Glutamatergic neuron (in vitro differentiated cells): Measurements from ENCODE around the gene PDE8A. TPM values are rescaled to one million over a fixed set of nuclear protein-coding genes. Genes with fewer than 3 reads are reported as not detected.

Experiments
- DNase-seq: peaks from one replicate; pipeline ENCODE4 v3.0.0; 2022
- H3K27ac Mint-ChIP-seq: one replicate; pipeline ENCODE4 v1.8.0; 2020; ENCODE audit warnings: mild to moderate bottlenecking, mixed read lengths, inconsistent platforms; ENCODE audit not compliant: unreplicated experiment
- H3K27me3 Mint-ChIP-seq: one replicate; pipeline ENCODE4 v1.8.0; 2020; ENCODE audit warnings: mild to moderate bottlenecking, moderate library complexity, mixed read lengths, inconsistent platforms; ENCODE audit not compliant: unreplicated experiment
- H3K36me3 Mint-ChIP-seq: one replicate; pipeline ENCODE4 v1.8.0; 2020; ENCODE audit warnings: mild to moderate bottlenecking, mixed read lengths, inconsistent platforms; ENCODE audit not compliant: unreplicated experiment
- H3K4me1 Mint-ChIP-seq: one replicate; pipeline ENCODE4 v1.8.0; 2020; ENCODE audit warnings: mild to moderate bottlenecking, low read depth, mixed read lengths, inconsistent platforms; ENCODE audit not compliant: unreplicated experiment
- H3K4me3 Mint-ChIP-seq: one replicate; pipeline ENCODE4 v1.8.0; 2020; ENCODE audit warnings: mild to moderate bottlenecking, mixed read lengths, inconsistent platforms; ENCODE audit not compliant: unreplicated experiment
- H3K9me3 Mint-ChIP-seq: one replicate; pipeline ENCODE4 v1.8.0; 2020; ENCODE audit warnings: mild to moderate bottlenecking, moderate library complexity, mixed read lengths, inconsistent platforms; ENCODE audit not compliant: unreplicated experiment
- total RNA-seq: library from RNA; stranded (reverse); fragmentation: NEBNext Ultra II Directional; extraction: Animal tissue kit (Norgen Biotek cat#: 25700); gene quantifications from one replicate; pipeline ENCODE4 v1.2.1, GENCODE V29; 2021; ENCODE audit not compliant: unreplicated experiment
- TF ChIP-seq, protein P1 (sequence below): fragments of 200-600 bp; sonication (generic); IDR thresholded peaks from one replicate; pipeline ENCODE4 v1.5.0; 2021; ENCODE audit not compliant: partially characterized antibody, unreplicated experiment

The PDE8A gene
- total RNA-seq, 1 donor from 2014 or later: 5.7 TPM

DNA sequence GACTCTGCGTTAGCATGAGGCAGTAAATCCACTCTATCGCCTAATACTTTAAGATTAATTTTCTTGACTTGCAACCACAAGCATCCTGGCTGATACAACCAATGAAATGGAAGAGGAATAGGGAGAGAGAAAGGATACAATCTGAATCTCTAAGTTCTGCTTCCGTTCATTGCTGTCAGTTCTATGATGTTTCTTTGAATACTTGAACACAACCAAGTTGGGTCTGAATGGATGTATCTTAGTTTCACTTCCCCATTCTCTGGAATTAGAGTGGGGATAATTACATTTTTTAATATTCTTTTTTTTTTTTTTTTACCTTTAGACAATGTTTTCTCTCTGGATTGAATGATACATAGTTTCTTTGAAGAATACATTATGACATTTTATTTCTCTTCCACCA lies 22.9 kb downstream of the PDE8A start:
- DNase-seq: no peak
- Mint-ChIP-seq H3K27me3 (no peaks in the 10 kb centered on the region), H3K27ac (no peak overlapping the region), H3K9me3 (no peaks in the 10 kb centered on the region), H3K4me1 (peaks cover 4% of the 10 kb centered on the region), H3K4me3 (no peak overlapping the region), H3K36me3 (peaks cover 6% of the 10 kb centered on the region)
- TF ChIP-seq, protein P1, sequence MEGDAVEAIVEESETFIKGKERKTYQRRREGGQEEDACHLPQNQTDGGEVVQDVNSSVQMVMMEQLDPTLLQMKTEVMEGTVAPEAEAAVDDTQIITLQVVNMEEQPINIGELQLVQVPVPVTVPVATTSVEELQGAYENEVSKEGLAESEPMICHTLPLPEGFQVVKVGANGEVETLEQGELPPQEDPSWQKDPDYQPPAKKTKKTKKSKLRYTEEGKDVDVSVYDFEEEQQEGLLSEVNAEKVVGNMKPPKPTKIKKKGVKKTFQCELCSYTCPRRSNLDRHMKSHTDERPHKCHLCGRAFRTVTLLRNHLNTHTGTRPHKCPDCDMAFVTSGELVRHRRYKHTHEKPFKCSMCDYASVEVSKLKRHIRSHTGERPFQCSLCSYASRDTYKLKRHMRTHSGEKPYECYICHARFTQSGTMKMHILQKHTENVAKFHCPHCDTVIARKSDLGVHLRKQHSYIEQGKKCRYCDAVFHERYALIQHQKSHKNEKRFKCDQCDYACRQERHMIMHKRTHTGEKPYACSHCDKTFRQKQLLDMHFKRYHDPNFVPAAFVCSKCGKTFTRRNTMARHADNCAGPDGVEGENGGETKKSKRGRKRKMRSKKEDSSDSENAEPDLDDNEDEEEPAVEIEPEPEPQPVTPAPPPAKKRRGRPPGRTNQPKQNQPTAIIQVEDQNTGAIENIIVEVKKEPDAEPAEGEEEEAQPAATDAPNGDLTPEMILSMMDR: no peak

DNA sequence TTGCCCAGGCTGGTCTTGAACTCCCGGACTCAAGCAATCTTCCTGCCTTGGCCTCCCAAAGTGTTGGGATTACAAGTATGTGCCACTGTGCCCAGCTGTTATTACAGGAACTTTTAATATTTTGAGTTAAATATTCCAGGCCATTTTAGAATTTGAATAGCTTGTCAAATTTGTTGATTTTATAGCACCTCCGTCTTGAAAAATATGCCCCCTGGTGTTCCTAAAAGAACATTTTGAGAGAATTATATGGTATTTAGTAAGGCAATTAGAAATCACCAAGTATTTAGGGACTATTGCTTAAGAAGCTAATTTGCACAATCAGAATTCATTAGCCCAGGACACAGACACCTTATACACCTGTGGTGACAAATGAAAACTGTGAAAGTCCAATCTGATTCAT lies 23.7 kb downstream of the PDE8A start:
- TF ChIP-seq, protein P1: no peak

DNA sequence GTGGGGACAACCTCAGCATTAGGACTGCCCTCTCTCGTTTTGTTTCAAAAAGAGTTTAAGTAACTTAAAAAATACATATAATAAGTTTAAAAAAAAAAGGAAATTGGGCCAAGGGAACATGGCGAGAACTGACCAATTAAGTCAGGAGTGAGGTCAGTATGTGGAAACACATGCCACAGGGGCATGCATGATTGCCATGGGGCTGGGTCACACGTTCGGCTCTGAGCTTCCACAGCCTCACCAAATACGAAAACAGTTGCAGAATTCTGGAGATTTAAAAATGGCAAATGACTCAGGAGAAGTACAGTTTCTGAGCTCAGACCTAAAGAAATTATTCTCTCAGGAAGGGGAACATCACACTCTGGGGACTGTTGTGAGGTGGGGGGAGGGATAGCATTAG lies 24.1 kb downstream of the PDE8A start:
- TF ChIP-seq, protein P1: no peak
- no peak overlapping the region for H3K4me3 Mint-ChIP-seq
- H3K4me1 Mint-ChIP-seq: peaks cover 4% of the 10 kb centered on the region
- no peak for DNase-seq
- no peaks in the 10 kb centered on the region for H3K9me3 Mint-ChIP-seq
- H3K27ac Mint-ChIP-seq: no peak overlapping the region
- peaks cover 6% of the 10 kb centered on the region for H3K36me3 Mint-ChIP-seq
- H3K27me3 Mint-ChIP-seq: no peaks in the 10 kb centered on the region

More for the DNA sequence above, 23.7 kb downstream of the PDE8A start:
- Mint-ChIP-seq H3K4me1 (peaks cover 4% of the 10 kb centered on the region), H3K27ac (no peak overlapping the region), H3K27me3 (no peaks in the 10 kb centered on the region), H3K36me3 (peaks cover 6% of the 10 kb centered on the region), H3K9me3 (no peaks in the 10 kb centered on the region), H3K4me3 (no peak overlapping the region)
- DNase-seq: no peak

DNA sequence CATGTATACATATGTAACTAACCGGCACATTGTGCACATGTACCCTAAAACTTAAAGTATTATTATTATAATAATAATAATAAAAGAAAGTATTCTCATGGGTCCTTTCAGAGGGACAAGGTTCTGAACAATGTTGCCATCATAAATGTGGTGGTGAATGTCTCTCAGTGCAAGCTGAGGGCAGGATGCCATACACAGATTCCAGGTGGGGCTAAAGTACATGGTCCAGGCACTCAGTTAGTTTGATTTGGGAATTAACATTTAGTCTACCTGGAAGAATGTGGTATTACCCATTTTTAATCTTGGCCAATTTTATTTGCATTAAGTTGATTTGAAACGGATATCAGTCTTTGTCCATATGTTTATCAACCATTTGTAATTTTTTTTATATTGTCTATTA lies 24.5 kb downstream of the PDE8A start:
- H3K4me1 Mint-ChIP-seq: peaks cover 4% of the 10 kb centered on the region
- H3K27me3 Mint-ChIP-seq: no peaks in the 10 kb centered on the region
- H3K4me3 Mint-ChIP-seq: no peak overlapping the region
- H3K9me3 Mint-ChIP-seq: no peaks in the 10 kb centered on the region
- H3K27ac Mint-ChIP-seq: no peak overlapping the region
- peaks cover 6% of the 10 kb centered on the region for H3K36me3 Mint-ChIP-seq
- TF ChIP-seq, protein P1: no peak
- DNase-seq: no peak

DNA sequence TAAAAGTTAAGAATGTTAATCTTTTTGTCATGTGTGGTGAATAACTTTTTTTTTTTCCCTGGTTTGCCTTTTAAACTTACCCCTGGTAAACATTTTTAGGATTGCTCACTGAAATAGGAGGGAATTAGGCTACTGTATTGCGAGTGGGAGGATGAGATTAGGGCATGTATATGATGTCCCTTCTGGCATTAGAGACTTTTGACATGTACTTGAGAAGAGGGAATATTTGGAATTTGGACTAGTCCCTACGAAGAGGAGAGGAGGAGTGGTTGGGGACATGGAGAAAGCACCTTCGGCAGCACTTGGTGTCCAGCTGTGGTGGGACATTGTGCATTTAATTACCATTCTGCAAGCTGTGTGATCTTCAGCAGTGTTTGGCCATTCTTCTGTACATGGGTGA lies 25.0 kb downstream of the PDE8A start:
- Mint-ChIP-seq H3K9me3 (no peaks in the 10 kb centered on the region), H3K36me3 (peaks cover 1% of the 10 kb centered on the region), H3K4me3 (no peak overlapping the region), H3K4me1 (peaks cover 4% of the 10 kb centered on the region), H3K27me3 (no peaks in the 10 kb centered on the region), H3K27ac (no peak overlapping the region)
- no peak for DNase-seq
- TF ChIP-seq, protein P1: no peak
